ENCODE measurements around the gene HOXC13. TPM values are rescaled to one million over a fixed set of nuclear protein-coding genes. Genes with fewer than 3 reads are reported as not detected.

Gene HOXC13
- total RNA-seq, 1 donor: not detected

- DNase-seq (ENCODE audit: low read depth): no peak
- H3K4me3 ChIP-seq (ENCODE audit: low read depth, low read length): no peak overlapping the region
- TF ChIP-seq, protein P1, sequence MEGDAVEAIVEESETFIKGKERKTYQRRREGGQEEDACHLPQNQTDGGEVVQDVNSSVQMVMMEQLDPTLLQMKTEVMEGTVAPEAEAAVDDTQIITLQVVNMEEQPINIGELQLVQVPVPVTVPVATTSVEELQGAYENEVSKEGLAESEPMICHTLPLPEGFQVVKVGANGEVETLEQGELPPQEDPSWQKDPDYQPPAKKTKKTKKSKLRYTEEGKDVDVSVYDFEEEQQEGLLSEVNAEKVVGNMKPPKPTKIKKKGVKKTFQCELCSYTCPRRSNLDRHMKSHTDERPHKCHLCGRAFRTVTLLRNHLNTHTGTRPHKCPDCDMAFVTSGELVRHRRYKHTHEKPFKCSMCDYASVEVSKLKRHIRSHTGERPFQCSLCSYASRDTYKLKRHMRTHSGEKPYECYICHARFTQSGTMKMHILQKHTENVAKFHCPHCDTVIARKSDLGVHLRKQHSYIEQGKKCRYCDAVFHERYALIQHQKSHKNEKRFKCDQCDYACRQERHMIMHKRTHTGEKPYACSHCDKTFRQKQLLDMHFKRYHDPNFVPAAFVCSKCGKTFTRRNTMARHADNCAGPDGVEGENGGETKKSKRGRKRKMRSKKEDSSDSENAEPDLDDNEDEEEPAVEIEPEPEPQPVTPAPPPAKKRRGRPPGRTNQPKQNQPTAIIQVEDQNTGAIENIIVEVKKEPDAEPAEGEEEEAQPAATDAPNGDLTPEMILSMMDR (IDR thresholded peaks at IDR 0.05; ENCODE audit: insufficient read depth, low read length): no peak
Observed at GRCh38 chr12:53987787-53988230, 49.2 kb downstream of the HOXC13 start.

- no peak for DNase-seq (ENCODE audit: low read depth)
- H3K4me3 ChIP-seq (ENCODE audit: low read depth, low read length): no peak overlapping the region
- TF ChIP-seq, protein P1 (IDR thresholded peaks at IDR 0.05; ENCODE audit: insufficient read depth, low read length): no peak
Observed at GRCh38 chr12:53988541-53989226, 50.1 kb downstream of the HOXC13 start.

- TF ChIP-seq, protein P1 (IDR thresholded peaks at IDR 0.05; ENCODE audit: insufficient read depth, low read length): peak; percentile 64
- peak overlapping the region; percentile 11 for H3K4me3 ChIP-seq (ENCODE audit: low read depth, low read length)
- DNase-seq (ENCODE audit: low read depth): peak; percentile 62
Observed at GRCh38 chr12:53989227-53990113, 50.8 kb downstream of the HOXC13 start.

DNA sequence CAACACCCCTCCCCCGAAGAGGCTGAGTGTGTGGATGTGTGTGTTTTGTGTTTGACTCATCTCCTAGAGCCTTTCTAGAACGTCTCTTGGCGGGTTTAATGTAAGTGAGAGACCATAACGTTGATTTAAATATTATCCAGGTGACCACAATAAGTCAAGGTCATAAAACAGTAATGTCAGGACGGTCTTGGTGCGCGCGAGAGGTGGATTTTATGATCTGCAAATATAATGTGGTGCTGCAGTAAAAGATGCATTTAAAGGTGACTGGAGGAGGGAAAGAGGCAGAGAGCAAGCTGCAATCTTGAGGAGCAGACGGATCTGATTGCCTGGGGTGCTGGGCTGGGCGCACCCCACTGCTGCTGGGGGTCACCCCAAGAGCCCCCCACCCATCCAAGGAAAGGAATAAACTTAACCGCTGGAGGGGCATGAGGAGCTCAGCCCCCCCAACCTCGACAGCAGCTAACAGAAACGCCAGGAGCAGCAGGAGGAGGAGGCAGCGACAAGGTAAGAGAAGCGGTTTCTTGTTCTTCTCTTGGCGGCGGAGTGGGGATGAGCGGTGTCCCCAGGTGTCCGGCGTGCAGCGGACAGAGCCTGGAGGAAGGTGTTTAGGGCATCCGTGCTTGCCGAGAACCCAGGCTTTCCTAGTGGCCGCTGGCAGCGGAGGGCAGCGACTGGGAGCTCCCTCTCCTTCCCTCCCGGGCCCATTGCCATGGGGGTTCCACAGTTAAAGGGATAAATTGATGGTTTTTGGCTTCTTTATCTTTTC lies 51.9 kb downstream of the HOXC13 start:
- H3K4me3 ChIP-seq (ENCODE audit: low read depth, low read length): no peak overlapping the region
- no peak for DNase-seq (ENCODE audit: low read depth)
- TF ChIP-seq, protein P1 (IDR thresholded peaks at IDR 0.05; ENCODE audit: insufficient read depth, low read length): no peak

DNA sequence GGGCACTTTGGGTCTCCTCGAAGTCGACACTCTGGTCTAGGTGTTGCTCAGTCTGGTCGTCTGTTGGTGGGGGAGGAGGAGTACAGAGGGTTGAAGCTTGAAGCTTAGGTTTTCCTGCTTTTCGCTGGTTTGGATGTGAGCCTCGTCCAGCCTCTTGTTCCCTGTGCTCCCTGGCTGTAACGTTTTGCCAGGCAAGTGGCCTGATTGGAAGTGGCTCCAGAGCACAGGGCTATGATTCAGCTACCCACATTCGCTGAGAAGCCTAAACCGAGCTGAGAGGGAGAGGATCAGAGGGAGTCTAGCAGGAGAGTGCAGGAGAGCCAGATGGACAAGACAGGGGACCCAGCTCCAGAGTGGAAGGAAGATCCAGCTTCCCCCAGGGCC lies 52.4 kb downstream of the HOXC13 start:
- DNase-seq (ENCODE audit: low read depth): peak; percentile 30
- H3K4me3 ChIP-seq (ENCODE audit: low read depth, low read length): no peak overlapping the region
- TF ChIP-seq, protein P1 (IDR thresholded peaks at IDR 0.05; ENCODE audit: insufficient read depth, low read length): no peak

GRCh38 chr12:53992377-53992889 lies 53.8 kb downstream of the HOXC13 start:
- no peak overlapping the region for H3K4me3 ChIP-seq (ENCODE audit: low read depth, low read length)
- TF ChIP-seq, protein P1 (IDR thresholded peaks at IDR 0.05; ENCODE audit: insufficient read depth, low read length): no peak
- no peak for DNase-seq (ENCODE audit: low read depth)

Measured in fibroblast of the aortic adventitia (primary cell).